Measurements from ENCODE around the gene PFDN6. TPM values are rescaled to one million over a fixed set of nuclear protein-coding genes. Genes with fewer than 3 reads are reported as not detected.

Gene PFDN6
- total RNA-seq, 1 donor from 2014 or later: 39.9 TPM

GRCh38 chr6:33248932-33249731 lies 40.3 kb upstream of the PFDN6 start:
- Mint-ChIP-seq H3K4me1 (peaks cover 18% of the 10 kb centered on the region), H3K9me3 (no peaks in the 10 kb centered on the region), H3K4me3 (peak overlapping the region; percentile 81), H3K27ac (peak overlapping the region; percentile 85), H3K36me3 (peaks cover 21% of the 10 kb centered on the region), H3K27me3 (ENCODE audit: low read depth) (peaks cover 9% of the 10 kb centered on the region)
- TF ChIP-seq CTCF (IDR thresholded peaks at IDR 0.05; ENCODE audit: unreplicated experiment): no peak
- DNase-seq (ENCODE audit: low spot score in 2 of 2, unreplicated experiment in 2 of 2): peak; percentile 80 to 89

GRCh38 chr6:33249732-33250630 lies 39.4 kb upstream of the PFDN6 start:
- Mint-ChIP-seq H3K4me1 (peaks cover 18% of the 10 kb centered on the region), H3K27me3 (ENCODE audit: low read depth) (peaks cover 9% of the 10 kb centered on the region), H3K27ac (peak overlapping the region; percentile 85), H3K4me3 (peak overlapping the region; percentile 81), H3K9me3 (no peaks in the 10 kb centered on the region), H3K36me3 (peaks cover 21% of the 10 kb centered on the region)
- TF ChIP-seq CTCF (IDR thresholded peaks at IDR 0.05; ENCODE audit: unreplicated experiment): no peak
- DNase-seq (ENCODE audit: low spot score in 2 of 2, unreplicated experiment in 2 of 2): no peak

GRCh38 chr6:33250731-33251130 lies 38.7 kb upstream of the PFDN6 start:
- peaks cover 22% of the 10 kb centered on the region for H3K36me3 Mint-ChIP-seq
- peaks cover 9% of the 10 kb centered on the region for H3K27me3 Mint-ChIP-seq (ENCODE audit: low read depth)
- DNase-seq (ENCODE audit: low spot score in 2 of 2, unreplicated experiment in 2 of 2): no peak
- H3K27ac Mint-ChIP-seq: no peak overlapping the region
- no peak overlapping the region for H3K4me3 Mint-ChIP-seq
- no peak for TF ChIP-seq CTCF (IDR thresholded peaks at IDR 0.05; ENCODE audit: unreplicated experiment)
- H3K9me3 Mint-ChIP-seq: no peaks in the 10 kb centered on the region
- peaks cover 18% of the 10 kb centered on the region for H3K4me1 Mint-ChIP-seq

GRCh38 chr6:33251395-33252012 lies 37.9 kb upstream of the PFDN6 start:
- DNase-seq (ENCODE audit: low spot score in 2 of 2, unreplicated experiment in 2 of 2): no peak
- H3K4me3 Mint-ChIP-seq: no peak overlapping the region

More at GRCh38 chr6:33251395-33252012, 37.9 kb upstream of the PFDN6 start:
- H3K27ac Mint-ChIP-seq: no peak overlapping the region
- no peaks in the 10 kb centered on the region for H3K9me3 Mint-ChIP-seq
- peaks cover 5% of the 10 kb centered on the region for H3K27me3 Mint-ChIP-seq (ENCODE audit: low read depth)
- TF ChIP-seq CTCF (IDR thresholded peaks at IDR 0.05; ENCODE audit: unreplicated experiment): no peak
- peaks cover 25% of the 10 kb centered on the region for H3K36me3 Mint-ChIP-seq
- peaks cover 18% of the 10 kb centered on the region for H3K4me1 Mint-ChIP-seq
